Liver (tissue), 9 donors: ENCODE results near the gene FGB. TPM values are rescaled to one million over a fixed set of nuclear protein-coding genes. Genes with fewer than 3 reads are reported as not detected.
A peak's percentile ranks its signal among the peaks of the same experiment; 100 is the strongest.

ENCODE experiments used
- DNase-seq: peaks from one replicate; pipeline ENCODE4 v3.0.0-alpha.2; 2017; ENCODE audit warnings: low spot score
- H3K27ac ChIP-seq, 2 donors: one replicate each; pipeline ENCODE4 v1.7.0; 2013; ENCODE audit warnings: inconsistent platforms in 2 of 2, low read length in 2 of 2, control low read depth in 1 of 2, low read depth in 1 of 2, mild to moderate bottlenecking in 1 of 2
- H3K27me3 ChIP-seq, 4 donors: one replicate each; pipeline versions ENCODE4 v1.6.1 to v1.7.0; 2013; ENCODE audit warnings: low read length in 3 of 4, inconsistent platforms in 1 of 4, mild to moderate bottlenecking in 1 of 4, moderate library complexity in 1 of 4; ENCODE audit not compliant: control insufficient read depth in 4 of 4, insufficient read depth in 4 of 4
- H3K36me3 ChIP-seq, 4 donors: one replicate each; pipeline versions ENCODE4 v1.6.1 to v1.7.0; 2013; ENCODE audit warnings: low read length in 3 of 4, mild to moderate bottlenecking in 3 of 4, low read depth in 1 of 4, moderate library complexity in 1 of 4; ENCODE audit not compliant: control insufficient read depth in 4 of 4, insufficient read depth in 3 of 4
- H3K4me1 ChIP-seq, 4 donors: one replicate each; pipeline versions ENCODE4 v1.6.1 to v1.7.0; 2013; ENCODE audit warnings: low read length in 3 of 4, mild to moderate bottlenecking in 3 of 4, moderate library complexity in 1 of 4; ENCODE audit not compliant: control insufficient read depth in 4 of 4, insufficient read depth in 4 of 4
- H3K4me3 ChIP-seq, 3 donors: one replicate each; pipeline versions ENCODE4 v1.6.1 to v1.7.0; 2013; ENCODE audit warnings: low read length in 3 of 3, control low read depth in 1 of 3, low read depth in 1 of 3, mild to moderate bottlenecking in 1 of 3
- H3K9ac ChIP-seq, 2 donors: one replicate each; pipeline ENCODE4 v1.7.0; 2013; ENCODE audit warnings: low read length in 2 of 2, mild to moderate bottlenecking in 2 of 2, moderate library complexity in 2 of 2, control low read depth in 1 of 2, low read depth in 1 of 2
- H3K9me3 ChIP-seq, 4 donors: one replicate each; pipeline versions ENCODE4 v1.6.1 to v1.7.0; 2013; ENCODE audit warnings: low read length in 3 of 4; ENCODE audit not compliant: control insufficient read depth in 4 of 4
- EGR1 ChIP-seq, 2 donors: IDR thresholded peaks; 2 replicates each; pipeline ENCODE4 v1.6.1; 2016 to 2018; ENCODE audit warnings: antibody characterized with exemption in 2 of 2, low read depth in 2 of 2
- FOXA1 ChIP-seq: IDR thresholded peaks from 2 replicates; pipeline ENCODE4 v1.6.1; 2016; ENCODE audit warnings: antibody characterized with exemption
- FOXA2 ChIP-seq: IDR thresholded peaks from 2 replicates; pipeline ENCODE4 v1.6.1; 2016; ENCODE audit warnings: antibody characterized with exemption
- GABPA ChIP-seq, 2 donors: IDR thresholded peaks in 1 of 2; conservative IDR thresholded peaks in 1 of 2; 2 replicates each; pipeline ENCODE4 v1.6.1; 2016; ENCODE audit warnings: antibody characterized with exemption in 2 of 2, mild to moderate bottlenecking in 1 of 2, moderate library complexity in 1 of 2
- HNF4A ChIP-seq, 2 donors: conservative IDR thresholded peaks; 2 replicates each; pipeline ENCODE4 v1.6.1; 2016; ENCODE audit warnings: antibody characterized with exemption in 2 of 2, mild to moderate bottlenecking in 2 of 2
- HNF4G ChIP-seq: IDR thresholded peaks from 2 replicates; pipeline ENCODE4 v1.6.1; 2016; ENCODE audit warnings: antibody characterized with exemption
- JUND ChIP-seq, 2 donors: IDR thresholded peaks; 2 replicates each; pipeline ENCODE4 v1.6.1; 2016; ENCODE audit warnings: antibody characterized with exemption in 2 of 2
- NR2F2 ChIP-seq: IDR thresholded peaks from 2 replicates; pipeline ENCODE4 v1.6.1; 2016; ENCODE audit warnings: antibody characterized with exemption
- RAD21 ChIP-seq, 2 donors: IDR thresholded peaks; 2 replicates each; pipeline ENCODE4 v1.6.1; 2016; ENCODE audit warnings: antibody characterized with exemption in 2 of 2, mild to moderate bottlenecking in 2 of 2
- RXRA ChIP-seq, 2 donors: IDR thresholded peaks; 2 replicates each; pipeline ENCODE4 v1.6.1; 2017 to 2018; ENCODE audit warnings: antibody characterized with exemption in 2 of 2, mild to moderate bottlenecking in 1 of 2
- SP1 ChIP-seq: IDR thresholded peaks from 2 replicates; pipeline ENCODE4 v1.6.1; 2018; ENCODE audit warnings: antibody characterized with exemption, mild to moderate bottlenecking
- TAF1 ChIP-seq: conservative IDR thresholded peaks from 2 replicates; pipeline ENCODE4 v1.6.1; 2016; ENCODE audit warnings: antibody characterized with exemption, mild to moderate bottlenecking
- YY1 ChIP-seq: IDR thresholded peaks from 2 replicates; pipeline ENCODE4 v1.6.1; 2016; ENCODE audit warnings: antibody characterized with exemption, mild to moderate bottlenecking
- WGBS: extraction: QIAGEN DNeasy Blood & Tissue Kit; methylation state at CpG from one replicate; pipeline ENCODE4 v1.1.7; 2013; 5-methylcytosine and 5-hydroxymethylcytosine counted together
- polyA plus RNA-seq, 2 donors: library from polyadenylated mRNA; stranded (reverse) in 1 of 2; unstranded in 1 of 2; fragments of 200-250 nt in 1 of 2; fragments of >200 nt in 1 of 2; fragmentation: Nextera tagmentation in 1 of 2; extraction: Ambion mirVana in 1 of 2; gene quantifications; one replicate each; pipeline versions ENCODE4 v1.2.1 to v1.2.3, GENCODE V29; 2013 to 2015
- total RNA-seq, 2 donors: library from RNA; depleted of rRNA; stranded (reverse); fragments of >200 nt; gene quantifications; one replicate each; pipeline ENCODE4 v1.2.3, GENCODE V29; 2014
- TF ChIP-seq, protein P1 (sequence below): IDR thresholded peaks from 2 replicates; pipeline ENCODE4 v1.6.1; 2016; ENCODE audit warnings: antibody characterized with exemption, mild to moderate bottlenecking
- TF ChIP-seq, protein P2 (sequence below): IDR thresholded peaks from 2 replicates; pipeline ENCODE4 v1.6.1; 2016; ENCODE audit warnings: antibody characterized with exemption
- TF ChIP-seq, protein P3 (sequence below): IDR thresholded peaks from 2 replicates; pipeline ENCODE4 v1.6.1; 2016; ENCODE audit warnings: antibody characterized with exemption
- TF ChIP-seq, protein P4 (sequence below): IDR thresholded peaks from 2 replicates; pipeline ENCODE4 v1.6.1; 2016; ENCODE audit warnings: antibody characterized with exemption
- TF ChIP-seq, protein P5 (sequence below): fragments of 150-350 bp; IDR thresholded peaks from 2 replicates; pipeline ENCODE4 v1.5.1; 2017; ENCODE audit warnings: improper control_type of control experiment, low read depth, low read length; ENCODE audit not compliant: missing input control
- donor health status: healthy.
- donor health status: healthy.
- donor health status: healthy.
- donor health status: healthy.
- donor health status: healthy.

Gene FGB
- total and polyA plus RNA-seq, 4 donors = 11,318 to 21,431 (median 15,382) TPM

DNA sequence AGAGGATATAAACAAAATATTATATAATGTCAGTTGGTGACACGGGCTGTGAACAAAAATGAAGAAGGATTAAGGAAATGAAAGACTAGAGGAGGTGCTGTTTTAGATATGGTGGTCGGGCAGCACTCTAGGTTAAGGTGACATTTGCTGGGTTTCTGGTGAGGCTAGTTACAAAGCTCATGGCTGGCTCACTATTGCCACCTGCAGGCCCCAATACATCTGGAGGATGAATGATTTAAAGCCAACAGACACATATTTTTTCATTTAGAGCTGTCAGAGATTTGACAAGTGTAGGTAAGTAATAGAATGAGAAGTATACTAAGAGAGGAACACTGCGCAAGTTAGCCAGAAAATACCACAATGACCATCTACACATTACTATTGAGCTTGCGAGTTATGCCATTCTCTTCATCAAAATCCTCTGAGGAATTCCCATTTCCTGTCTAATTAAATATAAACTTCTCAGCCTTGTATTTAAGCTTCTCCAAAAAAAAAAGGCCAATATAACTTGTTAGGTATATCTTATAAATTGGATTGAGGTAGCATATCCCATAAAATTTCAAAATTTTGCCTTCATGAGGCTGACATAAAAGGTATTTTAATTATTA, 56.0 kb downstream of the FGB start:
- H3K9me3 ChIP-seq = no peaks in the 10 kb centered on the region
- 23% methylated on average over 4 of the region's 4 CpGs for WGBS
- H3K27ac ChIP-seq = peak overlapping the region; percentile 74 to 89
- no peaks in the 10 kb centered on the region for H3K27me3 ChIP-seq
- H3K4me1 ChIP-seq = peaks cover 6 to 45% (median 44%) of the 10 kb centered on the region in 4 donors
- TF ChIP-seq, protein P1, sequence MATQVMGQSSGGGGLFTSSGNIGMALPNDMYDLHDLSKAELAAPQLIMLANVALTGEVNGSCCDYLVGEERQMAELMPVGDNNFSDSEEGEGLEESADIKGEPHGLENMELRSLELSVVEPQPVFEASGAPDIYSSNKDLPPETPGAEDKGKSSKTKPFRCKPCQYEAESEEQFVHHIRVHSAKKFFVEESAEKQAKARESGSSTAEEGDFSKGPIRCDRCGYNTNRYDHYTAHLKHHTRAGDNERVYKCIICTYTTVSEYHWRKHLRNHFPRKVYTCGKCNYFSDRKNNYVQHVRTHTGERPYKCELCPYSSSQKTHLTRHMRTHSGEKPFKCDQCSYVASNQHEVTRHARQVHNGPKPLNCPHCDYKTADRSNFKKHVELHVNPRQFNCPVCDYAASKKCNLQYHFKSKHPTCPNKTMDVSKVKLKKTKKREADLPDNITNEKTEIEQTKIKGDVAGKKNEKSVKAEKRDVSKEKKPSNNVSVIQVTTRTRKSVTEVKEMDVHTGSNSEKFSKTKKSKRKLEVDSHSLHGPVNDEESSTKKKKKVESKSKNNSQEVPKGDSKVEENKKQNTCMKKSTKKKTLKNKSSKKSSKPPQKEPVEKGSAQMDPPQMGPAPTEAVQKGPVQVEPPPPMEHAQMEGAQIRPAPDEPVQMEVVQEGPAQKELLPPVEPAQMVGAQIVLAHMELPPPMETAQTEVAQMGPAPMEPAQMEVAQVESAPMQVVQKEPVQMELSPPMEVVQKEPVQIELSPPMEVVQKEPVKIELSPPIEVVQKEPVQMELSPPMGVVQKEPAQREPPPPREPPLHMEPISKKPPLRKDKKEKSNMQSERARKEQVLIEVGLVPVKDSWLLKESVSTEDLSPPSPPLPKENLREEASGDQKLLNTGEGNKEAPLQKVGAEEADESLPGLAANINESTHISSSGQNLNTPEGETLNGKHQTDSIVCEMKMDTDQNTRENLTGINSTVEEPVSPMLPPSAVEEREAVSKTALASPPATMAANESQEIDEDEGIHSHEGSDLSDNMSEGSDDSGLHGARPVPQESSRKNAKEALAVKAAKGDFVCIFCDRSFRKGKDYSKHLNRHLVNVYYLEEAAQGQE = no peak
- TF ChIP-seq, protein P2, sequence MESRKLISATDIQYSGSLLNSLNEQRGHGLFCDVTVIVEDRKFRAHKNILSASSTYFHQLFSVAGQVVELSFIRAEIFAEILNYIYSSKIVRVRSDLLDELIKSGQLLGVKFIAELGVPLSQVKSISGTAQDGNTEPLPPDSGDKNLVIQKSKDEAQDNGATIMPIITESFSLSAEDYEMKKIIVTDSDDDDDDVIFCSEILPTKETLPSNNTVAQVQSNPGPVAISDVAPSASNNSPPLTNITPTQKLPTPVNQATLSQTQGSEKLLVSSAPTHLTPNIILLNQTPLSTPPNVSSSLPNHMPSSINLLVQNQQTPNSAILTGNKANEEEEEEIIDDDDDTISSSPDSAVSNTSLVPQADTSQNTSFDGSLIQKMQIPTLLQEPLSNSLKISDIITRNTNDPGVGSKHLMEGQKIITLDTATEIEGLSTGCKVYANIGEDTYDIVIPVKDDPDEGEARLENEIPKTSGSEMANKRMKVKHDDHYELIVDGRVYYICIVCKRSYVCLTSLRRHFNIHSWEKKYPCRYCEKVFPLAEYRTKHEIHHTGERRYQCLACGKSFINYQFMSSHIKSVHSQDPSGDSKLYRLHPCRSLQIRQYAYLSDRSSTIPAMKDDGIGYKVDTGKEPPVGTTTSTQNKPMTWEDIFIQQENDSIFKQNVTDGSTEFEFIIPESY = no peak
- TF ChIP-seq RAD21 (IDR thresholded peaks at IDR 0.05) = peak; percentile 91
- no peak for TF ChIP-seq JUND (IDR thresholded peaks at IDR 0.05)
- peak in 1 of 2 donors; percentile 19 for TF ChIP-seq HNF4A (conservative IDR thresholded peaks at IDR 0.05)
- no peak for TF ChIP-seq RXRA (IDR thresholded peaks at IDR 0.05)
- TF ChIP-seq EGR1 (IDR thresholded peaks at IDR 0.05; ENCODE audit: low read depth in 2 of 2) = no peak
- TF ChIP-seq SP1 = no peak
- TF ChIP-seq HNF4G = no peak
- TF ChIP-seq, protein P3, sequence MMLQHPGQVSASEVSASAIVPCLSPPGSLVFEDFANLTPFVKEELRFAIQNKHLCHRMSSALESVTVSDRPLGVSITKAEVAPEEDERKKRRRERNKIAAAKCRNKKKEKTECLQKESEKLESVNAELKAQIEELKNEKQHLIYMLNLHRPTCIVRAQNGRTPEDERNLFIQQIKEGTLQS = no peak
- no peak for TF ChIP-seq GABPA (IDR thresholded peaks at IDR 0.05 in 1 of 2, conservative IDR thresholded peaks at IDR 0.05 in 1 of 2)
- TF ChIP-seq YY1 = peak; percentile 18
- TF ChIP-seq, protein P4, sequence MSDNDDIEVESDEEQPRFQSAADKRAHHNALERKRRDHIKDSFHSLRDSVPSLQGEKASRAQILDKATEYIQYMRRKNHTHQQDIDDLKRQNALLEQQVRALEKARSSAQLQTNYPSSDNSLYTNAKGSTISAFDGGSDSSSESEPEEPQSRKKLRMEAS = no peak
- no peak for TF ChIP-seq FOXA2
- TF ChIP-seq, protein P5, sequence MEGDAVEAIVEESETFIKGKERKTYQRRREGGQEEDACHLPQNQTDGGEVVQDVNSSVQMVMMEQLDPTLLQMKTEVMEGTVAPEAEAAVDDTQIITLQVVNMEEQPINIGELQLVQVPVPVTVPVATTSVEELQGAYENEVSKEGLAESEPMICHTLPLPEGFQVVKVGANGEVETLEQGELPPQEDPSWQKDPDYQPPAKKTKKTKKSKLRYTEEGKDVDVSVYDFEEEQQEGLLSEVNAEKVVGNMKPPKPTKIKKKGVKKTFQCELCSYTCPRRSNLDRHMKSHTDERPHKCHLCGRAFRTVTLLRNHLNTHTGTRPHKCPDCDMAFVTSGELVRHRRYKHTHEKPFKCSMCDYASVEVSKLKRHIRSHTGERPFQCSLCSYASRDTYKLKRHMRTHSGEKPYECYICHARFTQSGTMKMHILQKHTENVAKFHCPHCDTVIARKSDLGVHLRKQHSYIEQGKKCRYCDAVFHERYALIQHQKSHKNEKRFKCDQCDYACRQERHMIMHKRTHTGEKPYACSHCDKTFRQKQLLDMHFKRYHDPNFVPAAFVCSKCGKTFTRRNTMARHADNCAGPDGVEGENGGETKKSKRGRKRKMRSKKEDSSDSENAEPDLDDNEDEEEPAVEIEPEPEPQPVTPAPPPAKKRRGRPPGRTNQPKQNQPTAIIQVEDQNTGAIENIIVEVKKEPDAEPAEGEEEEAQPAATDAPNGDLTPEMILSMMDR = peak; percentile 79
- no peak for TF ChIP-seq NR2F2
- TF ChIP-seq FOXA1 = no peak
- no peak for TF ChIP-seq TAF1
- peak overlapping the region in 2 of 3 donors; percentile 35 to 49 for H3K4me3 ChIP-seq
- H3K36me3 ChIP-seq = no peaks in the 10 kb centered on the region
- peak overlapping the region; percentile 42 to 82 for H3K9ac ChIP-seq
- peak; percentile 56 for DNase-seq
